GM23338 (cell line): ENCODE measurements around the gene LRIG1. TPM values are rescaled to one million over a fixed set of nuclear protein-coding genes. Genes with fewer than 3 reads are reported as not detected.

ENCODE experiments used
- ATAC-seq: fragments of 200-7000 bp; cut with Tn5 transposase; 3 replicates; pipeline ENCODE4 v1.9.1; 2020
- DNase-seq: peaks from one replicate; pipeline ENCODE4 v3.0.0-alpha.2; 2015; ENCODE audit warnings: low spot score
- H2AFZ ChIP-seq: fragments of 200-600 bp; sonication (generic); 2 replicates; pipeline ENCODE4 v1.8.0; 2016; ENCODE audit warnings: antibody characterized with exemption, mild to moderate bottlenecking, moderate library complexity
- H3F3A ChIP-seq: fragments of 200-600 bp; sonication (generic); replicated peaks from 2 replicates; pipeline ENCODE4 v1.8.0; 2017; ENCODE audit warnings: antibody characterized with exemption, mixed run types, low read depth
- H3K27ac ChIP-seq: fragments of 200-600 bp; sonication (generic); 2 replicates; pipeline ENCODE4 v1.6.1; 2016; ENCODE audit warnings: low read depth
- H3K27me3 ChIP-seq: fragments of 200-600 bp; sonication (generic); 2 replicates; pipeline ENCODE4 v1.8.0; 2016; ENCODE audit warnings: mild to moderate bottlenecking, mixed run types, moderate library complexity; ENCODE audit not compliant: insufficient read depth
- H3K36me3 ChIP-seq: fragments of 200-600 bp; sonication (generic); 2 replicates; pipeline ENCODE4 v1.8.0; 2016; ENCODE audit warnings: mild to moderate bottlenecking; ENCODE audit not compliant: insufficient read depth
- H3K4me1 ChIP-seq: fragments of 200-600 bp; sonication (generic); 2 replicates; pipeline ENCODE4 v1.8.0; 2016; ENCODE audit warnings: mild to moderate bottlenecking, moderate library complexity; ENCODE audit not compliant: insufficient read depth
- H3K4me2 ChIP-seq: fragments of 200-600 bp; sonication (generic); 2 replicates; pipeline ENCODE4 v1.7.1; 2017; ENCODE audit warnings: mixed run types
- H3K4me3 ChIP-seq: fragments of 200-600 bp; sonication (generic); 2 replicates; pipeline ENCODE4 v1.6.1; 2016; ENCODE audit warnings: mixed run types
- H3K79me2 ChIP-seq: fragments of 200-600 bp; sonication (generic); replicated peaks from 2 replicates; pipeline ENCODE4 v1.8.0; 2017; ENCODE audit warnings: mild to moderate bottlenecking; ENCODE audit not compliant: insufficient read depth
- H3K9me2 ChIP-seq: fragments of 200-600 bp; sonication (generic); 2 replicates; pipeline ENCODE4 v1.8.0; 2017; ENCODE audit not compliant: insufficient read depth
- H4K20me1 ChIP-seq: fragments of 200-600 bp; sonication (generic); replicated peaks from 2 replicates; pipeline ENCODE4 v1.8.0; 2017; ENCODE audit warnings: mild to moderate bottlenecking; ENCODE audit not compliant: insufficient read depth
- H3K27ac Mint-ChIP-seq: 2 replicates; pipeline ENCODE4 v1.8.0; 2020; ENCODE audit warnings: inconsistent platforms, mild to moderate bottlenecking, moderate library complexity, mixed read lengths
- H3K27me3 Mint-ChIP-seq: 3 replicates; pipeline ENCODE4 v1.8.0; 2022; ENCODE audit warnings: low read depth, mild to moderate bottlenecking, moderate library complexity, mixed read lengths, inconsistent platforms; ENCODE audit not compliant: insufficient read depth, poor library complexity
- H3K36me3 Mint-ChIP-seq: 3 replicates; pipeline ENCODE4 v1.8.0; 2021; ENCODE audit warnings: low read depth, mild to moderate bottlenecking, inconsistent platforms, moderate library complexity, mixed read lengths
- H3K4me1 Mint-ChIP-seq: 3 replicates; pipeline ENCODE4 v1.8.0; 2020; ENCODE audit warnings: mild to moderate bottlenecking, inconsistent platforms, mixed read lengths
- H3K4me3 Mint-ChIP-seq: 3 replicates; pipeline ENCODE4 v1.8.0; 2021; ENCODE audit warnings: moderate library complexity, mild to moderate bottlenecking, inconsistent platforms, mixed read lengths
- H3K9me3 Mint-ChIP-seq: 3 replicates; pipeline ENCODE4 v1.8.0; 2020; ENCODE audit warnings: moderate library complexity, mild to moderate bottlenecking, inconsistent platforms, mixed read lengths
- CREB1 ChIP-seq: fragments of 250-450 bp; sonication (Bioruptor Pico); IDR thresholded peaks from 2 replicates; pipeline ENCODE4 v1.5.0; 2020; ENCODE audit warnings: low read depth, mild to moderate bottlenecking, moderate library complexity
- CTCF ChIP-seq, 2 experiments: fragments of 200-600 bp in 1 of 2; sonication (generic) in 1 of 2; conservative IDR thresholded peaks; 2 replicates each; pipeline versions ENCODE4 v1.5.1 to v1.6.1; 2016 to 2017; ENCODE audit warnings: antibody characterized with exemption in 2 of 2, low read depth in 2 of 2, mild to moderate bottlenecking in 2 of 2, moderate library complexity in 1 of 2
- EZH2 ChIP-seq: fragments of 200-600 bp; sonication (generic); IDR thresholded peaks from one replicate; pipeline ENCODE4 v1.8.0; 2017; ENCODE audit warnings: antibody characterized with exemption, mild to moderate bottlenecking, low read depth; ENCODE audit not compliant: unreplicated experiment
- EZH2phosphoT487 ChIP-seq: fragments of 200-600 bp; sonication (generic); IDR thresholded peaks from one replicate; pipeline ENCODE4 v1.8.1; 2018; ENCODE audit warnings: antibody characterized with exemption; ENCODE audit not compliant: unreplicated experiment
- JUNB ChIP-seq: IDR thresholded peaks from one replicate; pipeline ENCODE4 v1.6.1; 2016; ENCODE audit warnings: antibody characterized with exemption; ENCODE audit not compliant: unreplicated experiment
- NANOG ChIP-seq: IDR thresholded peaks from 2 replicates; pipeline ENCODE4 v1.6.1; 2016; ENCODE audit warnings: antibody characterized with exemption, borderline replicate concordance
- POLR2AphosphoS5 ChIP-seq: IDR thresholded peaks from 2 replicates; pipeline ENCODE4 v1.6.1; 2016; ENCODE audit warnings: antibody characterized with exemption, low read depth
- REST ChIP-seq: IDR thresholded peaks from one replicate; pipeline ENCODE4 v1.6.1; 2018; ENCODE audit warnings: antibody characterized with exemption; ENCODE audit not compliant: unreplicated experiment
- STAT1 ChIP-seq: IDR thresholded peaks from one replicate; pipeline ENCODE4 v1.6.1; 2016; ENCODE audit warnings: antibody characterized with exemption; ENCODE audit not compliant: unreplicated experiment
- ZNF114 ChIP-seq: fragments of 250-450 bp; sonication (Bioruptor Pico); IDR thresholded peaks from 2 replicates; pipeline ENCODE4 v1.5.0; 2020; ENCODE audit warnings: mild to moderate bottlenecking, moderate library complexity
- ZNF331 ChIP-seq: fragments of 250-450 bp; sonication (Bioruptor Pico); IDR thresholded peaks from 2 replicates; pipeline ENCODE4 v1.5.0; 2020; ENCODE audit warnings: low read depth, mild to moderate bottlenecking, moderate library complexity
- ZNF462 ChIP-seq: fragments of 250-450 bp; sonication (Bioruptor Pico); IDR thresholded peaks from 2 replicates; pipeline ENCODE4 v1.5.0; 2020; ENCODE audit warnings: mild to moderate bottlenecking, moderate library complexity
- polyA plus RNA-seq: library from polyadenylated mRNA; unstranded; fragments of >200 nt; fragmentation: Nextera tagmentation; extraction: Ambion mirVana; gene quantifications from 2 replicates; pipeline ENCODE4 v1.2.1, GENCODE V29; 2016
- total RNA-seq: library from RNA; depleted of rRNA; stranded (reverse); fragments of >200 nt; shearing (Covaris generic); gene quantifications from 2 replicates; pipeline ENCODE4 v1.2.3, GENCODE V29; 2014

The LRIG1 gene
- total and polyA plus RNA-seq, 2 experiments from 2014 or later: 40.0 to 134 TPM

- TF ChIP-seq REST (no peak), JUNB (no peak), EZH2 (no peak), ZNF331 (CRISPR knock-in tag) (no peak), CREB1 (CRISPR knock-in tag) (no peak), EZH2phosphoT487 (no peak)
Measured at GRCh38 chr3:66416556-66417304, 84.1 kb downstream of the LRIG1 start (continued).

GRCh38 chr3:66415867-66416428 lies 84.9 kb downstream of the LRIG1 start:
- Histone ChIP-seq H3K9me2 (no peaks in the 10 kb centered on the region), H3K4me3 (no peak overlapping the region), H3K79me2 (peaks cover 62% of the 10 kb centered on the region), H3K36me3 (peaks cover 42% of the 10 kb centered on the region), H3K4me1 (peaks cover 15% of the 10 kb centered on the region), H4K20me1 (peaks cover 24% of the 10 kb centered on the region), H2AFZ (no peak overlapping the region), H3K27ac (0 out of 2 replicates have a peak overlapping the region, but pooled peaks have one; percentile 14), H3K27me3 (no peaks in the 10 kb centered on the region), H3K4me2 (no peak overlapping the region), H3F3A (no peaks in the 10 kb centered on the region)
- peaks cover 15% of the 10 kb centered on the region for H3K9me3 Mint-ChIP-seq
- no peak for ATAC-seq
- DNase-seq: no peak
- H3K27me3 Mint-ChIP-seq: peaks cover 10% of the 10 kb centered on the region
- H3K36me3 Mint-ChIP-seq: peaks cover 96% of the 10 kb centered on the region
- H3K4me3 Mint-ChIP-seq: no peak overlapping the region
- H3K4me1 Mint-ChIP-seq: peaks cover 67% of the 10 kb centered on the region
- peak overlapping the region; percentile 54; the same call in 1 of the 2 replicates for H3K27ac Mint-ChIP-seq
- TF ChIP-seq EZH2phosphoT487 (no peak), CREB1 (CRISPR knock-in tag) (no peak), JUNB (no peak), STAT1 (no peak), POLR2AphosphoS5 (no peak), ZNF462 (CRISPR knock-in tag) (no peak), CTCF (conservative IDR thresholded peaks at IDR 0.05; ENCODE audit: low read depth in 2 of 2) (no peak), NANOG (no peak), ZNF114 (CRISPR knock-in tag) (no peak)
